HK-2 (cell line): ENCODE results near the gene WNT7B.

ENCODE experiments used
- DNase-seq: peaks from one replicate; pipeline ENCODE4 v3.0.0-alpha.2; 2018; ENCODE audit not compliant: unreplicated experiment

WNT7B gene

DNA sequence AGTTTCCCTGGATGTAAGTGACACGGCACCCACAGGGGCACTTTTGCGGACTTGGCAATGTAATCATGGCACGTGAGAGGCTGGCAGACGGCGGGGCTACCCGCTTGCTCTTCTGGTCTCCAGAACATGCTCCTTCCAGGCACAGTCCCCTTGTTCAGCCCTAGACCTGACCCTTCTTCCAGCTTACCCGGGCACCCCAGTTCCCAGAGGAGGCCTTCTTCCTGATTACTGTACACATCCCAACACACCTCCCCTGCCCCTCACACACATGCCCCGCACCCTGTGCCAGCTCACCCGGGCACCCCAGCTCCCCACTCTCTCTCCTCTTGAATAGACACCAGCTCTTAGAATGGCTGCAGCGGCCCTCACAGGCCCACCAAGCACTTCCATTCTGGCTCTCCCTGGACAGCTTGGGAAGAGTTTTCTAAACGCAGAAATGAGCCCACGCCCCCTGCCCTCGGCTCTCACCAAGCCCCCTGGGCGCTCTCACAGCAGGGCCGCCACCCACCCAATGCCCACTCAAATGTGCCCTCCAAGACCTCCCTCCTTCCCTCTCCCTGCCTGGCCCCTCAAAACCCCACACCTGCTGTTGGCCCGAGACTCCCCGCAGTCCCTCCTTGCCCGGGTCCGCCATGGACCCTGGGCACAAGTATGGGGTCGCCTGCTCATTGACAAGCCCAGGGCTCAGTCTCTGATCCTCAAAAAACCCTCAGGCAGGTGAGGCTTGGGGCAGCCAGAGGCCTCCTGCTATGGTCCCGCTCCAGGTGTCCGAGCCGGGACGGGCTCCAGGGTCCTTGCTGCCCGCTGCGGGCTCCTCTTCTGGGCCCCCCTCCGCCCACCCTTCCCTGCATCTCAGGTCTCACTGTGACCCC lies 88.5 kb downstream of the WNT7B start:
- no peak for DNase-seq

GRCh38 chr22:45887202-45888131 lies 89.5 kb downstream of the WNT7B start:
- DNase-seq = no peak

DNA sequence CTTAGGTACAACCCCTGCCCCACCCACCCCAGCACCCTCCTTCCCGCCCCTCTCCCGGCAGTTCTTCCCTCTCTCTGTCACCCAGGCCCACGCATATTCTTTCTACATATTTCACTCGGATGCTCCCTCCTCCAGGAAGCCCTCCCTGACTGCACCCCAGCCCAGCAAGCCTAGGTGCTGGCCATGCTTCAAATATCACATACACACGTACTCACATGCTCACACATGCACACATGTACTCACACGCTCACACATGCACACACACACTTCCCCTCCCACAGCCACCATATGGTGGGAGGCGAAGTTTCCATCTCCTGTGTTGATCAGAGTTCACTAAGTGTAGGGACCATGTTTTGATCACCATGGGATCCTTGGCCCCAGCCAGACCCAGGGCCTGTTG lies 90.4 kb downstream of the WNT7B start:
- DNase-seq = no peak

DNA sequence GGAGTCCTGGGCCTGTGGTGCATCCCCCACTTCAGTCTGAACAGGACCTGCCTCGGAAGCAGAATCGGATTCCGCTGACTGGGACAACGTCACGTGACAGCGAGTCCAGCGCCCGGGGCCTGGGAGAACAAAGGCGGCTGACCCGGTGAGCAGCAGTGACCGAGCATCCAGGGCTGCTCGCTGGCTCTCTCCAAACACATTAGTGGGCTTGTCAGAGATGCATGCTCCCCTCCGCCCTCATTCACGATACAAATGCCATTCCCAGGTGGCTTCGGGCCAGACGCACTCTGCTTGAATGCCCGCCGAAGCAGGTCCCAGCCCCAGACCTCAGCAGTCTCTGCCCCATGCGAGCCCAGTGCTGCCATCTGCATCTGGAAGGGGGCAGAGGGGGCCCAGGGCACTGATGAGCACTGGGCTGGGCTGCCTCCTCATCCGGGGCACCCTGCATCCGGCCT lies 91.0 kb downstream of the WNT7B start:
- DNase-seq = no peak

DNA sequence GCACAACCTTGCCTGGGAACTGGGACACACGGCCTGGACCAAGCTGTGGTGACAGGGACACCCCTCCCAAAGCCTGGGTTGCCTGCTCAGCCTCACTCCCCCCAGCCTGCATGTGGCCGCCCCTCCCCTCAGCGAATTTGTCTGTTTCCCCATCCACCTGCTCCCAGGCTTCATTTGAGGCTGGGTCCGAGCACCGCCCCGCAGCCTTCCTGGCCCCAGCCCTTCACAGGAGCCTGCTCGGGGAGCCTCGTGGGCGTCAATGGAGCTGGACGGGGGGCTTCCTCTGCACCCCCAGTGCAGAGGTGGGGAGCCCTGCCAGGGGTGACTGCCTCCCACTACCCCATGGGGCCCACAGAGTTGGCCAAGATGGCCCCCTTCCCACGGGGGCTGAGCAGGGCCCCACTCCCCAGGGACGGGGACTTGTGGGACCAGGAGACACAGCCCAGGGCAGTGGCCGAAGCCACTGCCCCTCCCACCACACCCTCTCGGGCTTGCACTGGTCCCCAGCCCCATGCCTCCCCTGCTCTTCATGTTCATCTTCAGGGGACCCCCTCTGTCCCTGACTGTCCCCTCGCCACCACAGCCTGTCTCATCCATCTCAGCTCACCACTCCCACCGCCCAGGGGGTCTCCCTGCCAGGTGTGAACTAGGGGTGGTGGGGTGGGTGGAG lies 91.7 kb downstream of the WNT7B start:
- no peak for DNase-seq

DNA sequence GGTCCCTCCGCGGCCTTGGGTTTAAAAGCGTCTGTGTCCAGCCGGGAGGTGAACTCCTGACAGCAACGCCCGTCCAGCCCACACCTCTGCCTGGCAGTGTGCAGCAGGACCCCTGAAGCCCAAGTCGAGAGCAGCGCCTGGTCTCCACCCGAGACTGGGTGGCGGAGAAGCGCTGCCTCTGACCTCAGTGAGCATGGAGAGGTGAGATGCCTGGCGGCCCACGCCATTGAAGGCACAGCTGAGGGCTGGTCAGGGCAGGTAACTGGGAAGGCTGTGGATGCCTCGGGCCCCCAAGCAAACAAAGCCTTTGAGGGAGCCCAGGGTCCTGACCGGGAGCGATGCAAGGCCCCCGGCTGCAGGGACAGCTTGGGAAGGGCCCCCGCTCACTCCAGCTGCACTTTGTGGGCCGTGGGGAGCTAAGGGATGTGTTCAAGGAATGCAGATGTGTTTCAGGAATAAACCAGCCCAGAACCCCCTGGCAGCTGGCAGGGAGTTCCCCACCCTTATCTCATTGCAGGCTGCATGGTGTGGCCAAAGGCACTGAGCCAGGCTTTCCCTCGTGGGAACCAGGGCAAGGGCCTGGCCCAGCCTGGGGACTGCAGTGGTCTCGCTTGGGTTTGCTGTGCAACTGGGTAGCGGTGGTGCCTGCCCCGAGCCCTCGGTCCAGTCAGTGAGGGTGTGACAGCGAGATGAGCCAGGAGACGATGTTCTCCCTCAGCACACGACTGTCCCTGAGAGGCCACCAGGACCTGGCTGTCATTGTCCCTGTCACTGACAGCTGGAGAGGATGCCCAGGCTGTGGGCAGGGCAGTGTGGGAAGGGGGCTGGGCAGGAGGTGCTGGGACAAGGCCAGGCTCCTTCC lies 92.5 kb downstream of the WNT7B start:
- DNase-seq = no peak

GRCh38 chr22:45883811-45884170 lies 93.2 kb downstream of the WNT7B start:
- no peak for DNase-seq

GRCh38 chr22:45882881-45883810 lies 93.8 kb downstream of the WNT7B start:
- no peak for DNase-seq

GRCh38 chr22:45881524-45881875 lies 95.5 kb downstream of the WNT7B start:
- no peak for DNase-seq

- DNase-seq = no peak
Measured at GRCh38 chr22:45880716-45881523, 96.0 kb downstream of the WNT7B start.

GRCh38 chr22:45880091-45880715 lies 96.8 kb downstream of the WNT7B start:
- no peak for DNase-seq

GRCh38 chr22:45879552-45879949 lies 97.4 kb downstream of the WNT7B start:
- no peak for DNase-seq

GRCh38 chr22:45878901-45879551 lies 97.9 kb downstream of the WNT7B start:
- no peak for DNase-seq

DNA sequence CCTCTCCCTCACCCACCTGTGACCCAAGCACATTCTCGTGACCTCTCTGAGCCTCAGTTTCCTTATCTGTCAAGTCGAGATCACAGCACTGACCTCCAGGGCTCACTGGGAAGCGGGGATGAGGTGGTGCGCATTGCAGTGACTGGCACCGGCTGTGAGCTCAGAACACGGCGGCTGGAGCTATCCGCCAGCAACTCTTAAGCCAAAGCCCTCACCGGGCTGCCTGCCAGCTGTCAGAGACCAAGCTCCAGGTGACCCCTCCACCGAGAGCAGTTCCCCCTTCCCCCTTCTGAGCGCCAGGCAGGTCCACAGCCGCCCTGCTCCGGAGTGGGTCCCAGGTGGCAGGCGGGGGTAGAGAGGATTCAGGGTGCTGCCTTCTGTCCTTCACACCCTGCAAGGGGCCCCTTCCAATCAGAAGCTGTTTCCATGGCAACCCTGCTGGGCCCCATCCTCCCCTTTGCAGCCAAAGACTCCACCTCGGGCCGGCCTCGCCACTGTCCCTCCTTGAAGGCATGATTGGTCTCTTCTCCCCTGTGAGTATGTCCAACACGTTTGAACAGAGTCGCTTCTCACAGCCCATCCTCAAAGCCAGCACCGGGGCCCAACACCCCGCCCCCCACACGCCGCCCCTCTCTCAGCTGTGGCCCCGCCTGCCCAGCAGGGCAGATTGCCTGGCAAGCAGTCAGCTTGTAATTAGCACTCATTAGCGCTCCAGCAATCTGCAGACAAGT lies 98.7 kb downstream of the WNT7B start:
- DNase-seq = no peak

GRCh38 chr22:45877651-45878050 lies 99.3 kb downstream of the WNT7B start:
- no peak for DNase-seq

- no peak for DNase-seq
Measured at GRCh38 chr22:45877036-45877380, 100.0 kb downstream of the WNT7B start.

DNA sequence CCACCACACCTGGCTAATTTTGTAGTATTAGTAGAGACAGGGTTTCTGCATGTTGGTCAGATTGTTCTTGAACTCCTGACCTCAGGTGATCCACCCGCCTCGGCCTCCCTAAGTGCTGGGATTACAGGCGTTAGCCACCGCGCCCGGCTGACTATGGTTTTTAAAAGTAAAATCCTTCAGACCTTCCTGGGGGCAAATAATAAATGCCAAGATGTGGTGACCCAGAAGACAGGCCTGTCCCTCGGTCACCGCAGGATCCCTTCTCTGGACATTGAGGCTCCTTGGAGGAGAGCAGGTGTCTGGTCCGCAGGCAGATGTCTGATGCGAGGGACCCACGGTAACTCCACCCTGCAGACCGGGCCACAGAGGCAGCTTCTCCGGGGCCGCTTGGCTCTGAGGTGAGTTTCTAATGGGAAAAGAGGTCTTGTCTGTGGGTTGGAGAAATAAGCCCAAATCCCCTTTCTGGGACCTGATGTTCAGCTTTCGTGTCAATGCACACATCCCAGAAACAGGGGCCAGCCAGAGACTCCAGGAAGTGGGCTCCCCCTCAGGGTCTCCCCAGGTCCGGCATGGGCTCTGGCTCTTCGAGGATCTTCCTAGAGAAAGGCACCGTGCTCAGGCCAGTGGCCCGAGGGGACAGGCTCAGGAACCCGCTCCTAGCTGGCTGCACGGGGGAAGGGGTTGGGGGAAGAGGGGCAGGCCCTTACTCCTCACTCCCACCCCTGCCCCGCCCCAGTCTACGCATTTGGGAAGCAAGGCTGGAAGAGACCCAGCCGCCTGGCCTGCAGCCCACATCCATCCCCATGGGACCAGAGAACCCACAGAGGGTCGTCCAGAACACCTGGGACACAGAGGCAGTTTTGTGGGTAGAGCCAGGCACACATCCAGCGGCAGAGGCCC lies 100.6 kb downstream of the WNT7B start:
- DNase-seq = no peak
